ACC112 (cell line): ENCODE measurements around the gene BAHD1.
"Not testable (repeated sequence)": the region's sequence is repeated elsewhere in the genome, so short reads cannot be mapped to it uniquely, and the experiment has no call there.

Experiments used
- H2AFZ ChIP-seq: fragments of 200-600 bp; sonication (generic); one replicate; pipeline ENCODE4 v1.6.0; 2017; ENCODE audit warnings: antibody characterized with exemption, low read length; ENCODE audit not compliant: unreplicated experiment
- H3K27ac ChIP-seq: fragments of 200-600 bp; sonication (generic); 2 replicates; pipeline ENCODE4 v1.5.1; 2014; ENCODE audit warnings: low read depth, mild to moderate bottlenecking, antibody characterized with exemption, low read length, moderate library complexity
- H3K27me3 ChIP-seq: fragments of 200-600 bp; sonication (generic); 2 replicates; pipeline ENCODE4 v1.6.1; 2014; ENCODE audit warnings: mild to moderate bottlenecking, antibody characterized with exemption, low read length, moderate library complexity, mixed read lengths; ENCODE audit not compliant: insufficient read depth
- H3K36me3 ChIP-seq: fragments of 200-600 bp; sonication (generic); 2 replicates; pipeline ENCODE4 v1.6.1; 2016; ENCODE audit warnings: mild to moderate bottlenecking, antibody characterized with exemption, low read length, moderate library complexity, mixed read lengths; ENCODE audit not compliant: insufficient read depth
- H3K4me1 ChIP-seq: fragments of 200-600 bp; sonication (generic); one replicate; pipeline ENCODE4 v1.6.1; 2016; ENCODE audit warnings: low read length, mixed read lengths; ENCODE audit not compliant: insufficient read depth, unreplicated experiment, control insufficient read depth
- H3K4me3 ChIP-seq: fragments of 200-600 bp; sonication (generic); 2 replicates; pipeline ENCODE4 v1.5.1; 2014; ENCODE audit warnings: mild to moderate bottlenecking, low read depth, low read length
- H3K79me2 ChIP-seq: fragments of 200-600 bp; sonication (generic); one replicate; pipeline ENCODE4 v1.6.0; 2016; ENCODE audit warnings: low read length; ENCODE audit not compliant: control insufficient read depth, unreplicated experiment, insufficient read depth

The BAHD1 gene

GRCh38 chr15:40446144-40446543, 5.4 kb downstream of the BAHD1 start:
- peaks cover 11% of the 10 kb centered on the region for H3K4me1 ChIP-seq
- no peak overlapping the region for H3K4me3 ChIP-seq
- peaks cover 52% of the 10 kb centered on the region for H3K79me2 ChIP-seq

DNA sequence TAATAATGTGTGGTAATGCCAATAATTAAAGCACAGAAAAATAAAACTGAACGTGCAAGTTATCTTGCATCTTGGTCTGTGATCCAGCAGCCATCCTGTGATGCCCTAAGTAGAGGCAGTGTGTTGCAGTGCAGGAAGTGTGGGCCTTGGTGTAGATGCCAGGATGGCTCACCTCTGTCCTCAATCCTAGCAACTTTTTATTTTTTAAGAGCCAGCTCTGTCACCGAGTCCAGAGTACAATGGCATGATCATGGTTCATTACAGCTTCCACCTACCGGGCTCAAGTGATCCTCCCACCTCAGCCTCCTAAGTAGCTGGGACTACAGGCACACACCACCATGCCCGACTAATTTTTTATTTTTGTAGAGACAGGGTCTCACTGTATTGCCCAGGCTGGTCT, 7.6 kb downstream of the BAHD1 start:
- no peak overlapping the region for H3K27ac ChIP-seq
- H3K4me1 ChIP-seq = peaks cover 7% of the 10 kb centered on the region

More at GRCh38 chr15:40446144-40446543, 5.4 kb downstream of the BAHD1 start:
- Histone ChIP-seq H3K36me3 (no peaks in the 10 kb centered on the region), H3K27ac (no peak overlapping the region), H2AFZ (no peak overlapping the region), H3K27me3 (0 out of 2 replicates have a peak, but pooled peaks cover 3% of the 10 kb centered on the region)

DNA sequence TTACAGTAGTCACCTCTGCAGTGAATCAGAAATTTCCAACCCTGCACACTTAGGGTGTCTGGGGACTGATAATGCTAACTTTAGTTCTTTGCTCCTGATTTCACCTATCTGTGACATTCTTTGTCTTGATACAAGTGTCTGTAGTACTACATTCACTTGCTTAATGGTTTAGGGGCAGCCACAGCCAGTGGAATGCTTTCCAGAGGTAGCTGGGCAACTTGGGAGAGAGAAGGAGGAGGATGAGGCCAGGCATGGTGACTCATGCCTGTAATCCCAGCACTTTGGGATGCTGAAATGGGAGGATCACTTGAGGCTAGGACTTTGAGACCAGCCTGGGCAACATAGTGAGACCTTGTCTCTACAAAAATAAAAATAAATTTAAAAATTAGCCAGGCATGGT, 8.5 kb downstream of the BAHD1 start:
- no peak overlapping the region for H3K27ac ChIP-seq
- H3K79me2 ChIP-seq = peaks cover 30% of the 10 kb centered on the region
- H2AFZ ChIP-seq = no peak overlapping the region
- no peaks in the 10 kb centered on the region for H3K27me3 ChIP-seq
- H3K4me3 ChIP-seq = no peak overlapping the region
- H3K36me3 ChIP-seq = no peaks in the 10 kb centered on the region
- peaks cover 9% of the 10 kb centered on the region for H3K4me1 ChIP-seq

More for the DNA sequence above, 7.6 kb downstream of the BAHD1 start:
- no peaks in the 10 kb centered on the region for H3K27me3 ChIP-seq
- peaks cover 38% of the 10 kb centered on the region for H3K79me2 ChIP-seq
- H3K36me3 ChIP-seq = no peaks in the 10 kb centered on the region
- H3K4me3 ChIP-seq = no peak overlapping the region
- H2AFZ ChIP-seq = no peak overlapping the region

- no peaks in the 10 kb centered on the region for H3K36me3 ChIP-seq
- no peak overlapping the region for H3K27ac ChIP-seq
- H3K4me1 ChIP-seq = peaks cover 15% of the 10 kb centered on the region
- no peak overlapping the region for H2AFZ ChIP-seq
- peaks cover 28% of the 10 kb centered on the region for H3K79me2 ChIP-seq
- H3K27me3 ChIP-seq = no peaks in the 10 kb centered on the region
- H3K4me3 ChIP-seq = no peak overlapping the region
Measured at GRCh38 chr15:40450047-40450446, 9.3 kb downstream of the BAHD1 start.

DNA sequence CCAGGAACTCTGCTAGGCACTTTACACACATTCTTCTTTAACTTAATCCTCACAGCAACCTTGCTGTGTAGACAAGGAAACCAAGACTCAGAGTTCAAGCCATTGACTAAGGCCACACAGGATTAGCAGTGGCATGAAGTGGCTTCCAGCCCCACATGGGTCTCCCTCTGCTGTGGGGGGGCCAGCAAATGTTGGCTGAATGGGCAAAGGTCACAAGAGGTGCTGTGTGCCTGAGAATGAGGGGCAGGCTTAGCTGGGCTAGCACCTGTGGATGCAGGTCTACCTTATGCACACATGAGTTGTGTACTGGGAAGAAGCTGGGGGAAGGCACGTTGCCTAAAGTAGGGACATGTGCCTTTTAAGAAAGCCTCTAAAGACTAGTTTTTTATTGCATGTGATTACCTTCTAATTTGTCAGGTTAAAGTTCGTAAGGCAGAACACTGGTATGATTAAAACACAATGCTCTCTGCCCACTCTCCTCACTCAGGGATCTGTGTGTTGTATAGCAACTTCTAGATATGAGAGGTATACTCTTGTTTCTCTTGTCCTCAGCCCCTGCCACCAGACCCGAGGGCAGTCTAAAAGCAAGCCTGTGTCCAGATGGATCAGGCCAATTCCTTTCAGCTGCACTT, 10.9 kb downstream of the BAHD1 start:
- Histone ChIP-seq H3K79me2 (peaks cover 20% of the 10 kb centered on the region), H2AFZ (no peak overlapping the region), H3K36me3 (no peaks in the 10 kb centered on the region), H3K4me3 (no peak overlapping the region), H3K4me1 (peaks cover 26% of the 10 kb centered on the region), H3K27me3 (no peaks in the 10 kb centered on the region), H3K27ac (no peak overlapping the region)

DNA sequence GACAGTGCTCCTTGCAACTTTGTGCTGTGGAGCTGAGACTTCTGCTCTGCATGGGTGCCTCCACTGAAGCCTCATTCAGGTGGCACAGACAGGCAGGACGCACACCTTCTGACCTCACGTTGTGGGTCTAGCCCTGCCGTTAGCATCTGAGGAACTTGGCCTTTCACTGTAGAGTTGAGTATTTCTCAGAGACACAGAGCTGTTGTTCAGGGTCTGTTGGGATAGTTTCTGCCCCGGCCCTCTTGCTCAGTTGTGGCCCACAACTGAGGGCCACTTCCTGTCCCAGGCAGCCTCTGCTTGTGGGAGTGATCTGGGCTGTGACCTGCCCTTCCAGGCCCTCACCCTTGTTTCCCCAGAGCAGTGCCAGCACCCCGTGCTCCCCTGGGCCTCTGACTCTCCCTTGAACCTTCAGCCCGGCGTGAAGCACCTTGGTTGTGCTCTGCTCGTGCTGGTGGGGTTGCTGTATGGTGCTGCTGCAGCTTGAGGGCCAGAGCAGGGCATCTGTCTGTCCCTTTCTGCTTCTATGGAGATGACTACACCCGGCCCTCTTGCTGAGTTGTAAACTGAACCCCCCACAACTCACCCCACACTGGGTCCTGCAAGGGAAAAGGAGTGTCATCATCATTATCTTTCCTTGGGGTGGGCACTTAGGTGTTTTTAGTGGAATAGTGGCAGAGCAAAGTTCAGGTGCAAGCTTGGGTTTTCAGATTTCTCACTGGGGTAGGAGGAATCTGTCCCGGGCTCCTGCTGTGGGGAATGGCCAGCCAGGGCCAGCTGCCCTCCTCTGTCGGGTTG, 11.7 kb downstream of the BAHD1 start:
- Histone ChIP-seq H3K4me1 (peaks cover 28% of the 10 kb centered on the region), H3K4me3 (no peak overlapping the region), H2AFZ (no peak overlapping the region), H3K36me3 (no peaks in the 10 kb centered on the region), H3K27me3 (no peaks in the 10 kb centered on the region), H3K27ac (no peak overlapping the region), H3K79me2 (peaks cover 23% of the 10 kb centered on the region)

- H3K79me2 ChIP-seq = peaks cover 23% of the 10 kb centered on the region
Measured at GRCh38 chr15:40453941-40454340, 13.2 kb downstream of the BAHD1 start.

DNA sequence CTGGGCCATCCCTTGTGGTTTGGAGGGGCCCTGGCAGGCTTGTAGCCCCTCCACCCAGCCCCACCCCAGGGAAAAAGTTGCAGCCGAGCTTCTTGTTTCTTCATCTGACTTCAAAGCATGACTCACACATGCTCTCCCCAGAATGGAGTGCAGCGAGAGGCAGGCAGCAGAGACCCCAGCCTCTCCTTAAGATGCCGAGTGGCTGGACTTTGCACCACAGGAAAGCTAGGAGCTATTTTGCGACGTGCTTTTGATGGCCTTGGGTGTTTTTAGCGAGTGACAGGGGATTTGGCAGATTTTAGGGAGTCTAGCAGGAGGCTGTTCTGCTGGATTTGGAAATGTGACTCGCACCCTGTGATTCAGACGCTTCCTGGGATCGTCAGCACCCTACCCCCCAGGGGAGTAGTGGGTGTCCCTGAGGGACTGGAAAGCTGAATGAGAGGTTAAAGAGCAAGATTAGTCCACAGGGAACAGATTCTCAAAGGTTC, 14.2 kb downstream of the BAHD1 start:
- Histone ChIP-seq H3K27me3 (no peaks in the 10 kb centered on the region), H3K36me3 (no peaks in the 10 kb centered on the region), H2AFZ (no peak overlapping the region), H3K79me2 (peaks cover 19% of the 10 kb centered on the region), H3K4me1 (peaks cover 28% of the 10 kb centered on the region), H3K27ac (peak overlapping the region; percentile 5; the same call in 1 of the 2 replicates), H3K4me3 (peak overlapping the region; percentile 47; the same call in 1 of the 2 replicates)

More at GRCh38 chr15:40453941-40454340, 13.2 kb downstream of the BAHD1 start:
- H3K4me1 ChIP-seq = peaks cover 28% of the 10 kb centered on the region
- not testable (repeated sequence) for H3K27me3 ChIP-seq, H2AFZ ChIP-seq, H3K27ac ChIP-seq, H3K36me3 ChIP-seq, H3K4me3 ChIP-seq

GRCh38 chr15:40456299-40456712, 15.6 kb downstream of the BAHD1 start:
- Histone ChIP-seq H3K27me3 (no peaks in the 10 kb centered on the region), H3K4me1 (peaks cover 28% of the 10 kb centered on the region), H3K4me3 (no peak overlapping the region), H2AFZ (no peak overlapping the region), H3K79me2 (peaks cover 16% of the 10 kb centered on the region), H3K27ac (no peak overlapping the region), H3K36me3 (no peaks in the 10 kb centered on the region)

DNA sequence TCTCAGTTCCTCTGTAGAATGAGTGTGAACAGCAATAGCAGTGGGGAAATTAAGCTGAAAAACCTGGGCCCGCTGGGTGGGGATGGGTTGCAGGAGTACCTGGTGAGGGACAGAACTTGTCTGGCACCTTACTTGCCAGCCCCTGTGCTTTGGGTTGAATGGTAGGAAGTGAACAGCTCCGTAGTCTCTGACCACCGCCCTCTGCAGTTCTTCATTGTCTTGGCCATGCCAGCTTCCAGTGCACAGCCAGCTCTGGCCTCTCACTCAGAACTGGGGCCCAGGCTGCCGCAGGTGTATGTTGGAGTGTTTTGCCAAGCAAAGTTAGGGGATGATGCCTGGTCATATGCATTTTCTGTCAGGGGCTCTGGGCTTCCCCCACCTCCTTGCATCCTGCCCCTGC, 16.0 kb downstream of the BAHD1 start:
- Histone ChIP-seq H3K79me2 (peaks cover 16% of the 10 kb centered on the region), H2AFZ (no peak overlapping the region), H3K36me3 (no peaks in the 10 kb centered on the region), H3K27me3 (no peaks in the 10 kb centered on the region), H3K27ac (no peak overlapping the region), H3K4me3 (no peak overlapping the region), H3K4me1 (peaks cover 28% of the 10 kb centered on the region)
